ENCODE data around the gene GMDS. TPM values are rescaled to one million over a fixed set of nuclear protein-coding genes. Genes with fewer than 3 reads are reported as not detected.

Gene GMDS
- total and polyA plus RNA-seq, 5 experiments from 2014 or later: 11.4 to 25.0 (median 22.3) TPM

- Mint-ChIP-seq H3K9me3 (peaks cover 0 to 6% (median 2%) of the 10 kb centered on the region in 9 donors), H3K4me3 (no peak overlapping the region), H3K4me1 (peaks cover 3 to 8% (median 6%) of the 10 kb centered on the region in 4 donors), H3K27ac (no peak overlapping the region), H3K36me3 (peaks cover 5 to 18% (median 9%) of the 10 kb centered on the region in 3 donors), H3K27me3 (no peaks in the 10 kb centered on the region)
- DNase-seq (no peak), ATAC-seq (no peak)
- POLR2A ChIA-PET: no interaction called here
These were observed 498.4 kb downstream of the GMDS start for GRCh38 chr6:1747003-1747402.

- no peaks in the 10 kb centered on the region for H3K27me3 Mint-ChIP-seq
- POLR2A ChIA-PET: no interaction called here
- peaks cover 0 to 15% (median 11%) of the 10 kb centered on the region in 3 donors for H3K36me3 Mint-ChIP-seq
These were observed 499.6 kb downstream of the GMDS start for GRCh38 chr6:1745814-1746213.

GRCh38 chr6:1744543-1744942, 500.9 kb downstream of the GMDS start:
- H3K27me3 Mint-ChIP-seq: no peaks in the 10 kb centered on the region
- H3K27ac Mint-ChIP-seq: no peak overlapping the region
- peaks cover 3 to 8% (median 7%) of the 10 kb centered on the region in 4 donors for H3K4me1 Mint-ChIP-seq
- no peaks in the 10 kb centered on the region for H3K9me3 Mint-ChIP-seq
- no peak overlapping the region for H3K4me3 Mint-ChIP-seq
- POLR2A ChIA-PET: no interaction called here
- peaks cover 0 to 15% (median 8%) of the 10 kb centered on the region in 3 donors for H3K36me3 Mint-ChIP-seq
- ATAC-seq: no peak
- no peak for DNase-seq

More at GRCh38 chr6:1745814-1746213, 499.6 kb downstream of the GMDS start:
- no peak overlapping the region for H3K27ac Mint-ChIP-seq
- DNase-seq (no peak), ATAC-seq (no peak)
- H3K9me3 Mint-ChIP-seq: no peaks in the 10 kb centered on the region
- peaks cover 3 to 8% (median 6%) of the 10 kb centered on the region in 4 donors for H3K4me1 Mint-ChIP-seq
- no peak overlapping the region for H3K4me3 Mint-ChIP-seq

- H3K27me3 Mint-ChIP-seq: no peaks in the 10 kb centered on the region
- POLR2A ChIA-PET: no interaction called here
These were observed 505.7 kb downstream of the GMDS start for GRCh38 chr6:1739680-1740079.

GRCh38 chr6:1739220-1739619, 506.2 kb downstream of the GMDS start:
- no peak overlapping the region for H3K27ac Mint-ChIP-seq
- DNase-seq (no peak), ATAC-seq (no peak)
- H3K36me3 Mint-ChIP-seq: peaks cover 4 to 19% (median 10%) of the 10 kb centered on the region in 3 donors
- peaks cover 0 to 4% (median under 1%) of the 10 kb centered on the region in 4 donors for H3K4me1 Mint-ChIP-seq
- POLR2A ChIA-PET: no interaction called here
- no peaks in the 10 kb centered on the region for H3K9me3 Mint-ChIP-seq
- H3K27me3 Mint-ChIP-seq: no peaks in the 10 kb centered on the region
- no peak overlapping the region for H3K4me3 Mint-ChIP-seq

More at GRCh38 chr6:1739680-1740079, 505.7 kb downstream of the GMDS start:
- ATAC-seq (no peak), DNase-seq (no peak)
- Mint-ChIP-seq H3K36me3 (peaks cover 4 to 19% (median 9%) of the 10 kb centered on the region in 3 donors), H3K4me1 (peaks cover 0 to 4% (median under 1%) of the 10 kb centered on the region in 4 donors), H3K4me3 (no peak overlapping the region), H3K27ac (no peak overlapping the region), H3K9me3 (no peaks in the 10 kb centered on the region)

GRCh38 chr6:1738558-1739081, 506.8 kb downstream of the GMDS start:
- Mint-ChIP-seq H3K4me1 (peaks cover 0 to 4% (median under 1%) of the 10 kb centered on the region in 4 donors), H3K9me3 (no peaks in the 10 kb centered on the region), H3K4me3 (no peak overlapping the region), H3K27ac (no peak overlapping the region), H3K36me3 (peaks cover 4 to 19% (median 12%) of the 10 kb centered on the region in 3 donors), H3K27me3 (no peaks in the 10 kb centered on the region)
- POLR2A ChIA-PET: no interaction called here
- no peak for DNase-seq
- no peak for ATAC-seq

- no peak overlapping the region for H3K27ac Mint-ChIP-seq
- no peaks in the 10 kb centered on the region for H3K27me3 Mint-ChIP-seq
- ATAC-seq (no peak), DNase-seq (no peak)
- no peak overlapping the region for H3K4me3 Mint-ChIP-seq
- peaks cover 0 to 3% (median 0%) of the 10 kb centered on the region in 9 donors for H3K9me3 Mint-ChIP-seq
- POLR2A ChIA-PET: no interaction called here
- peaks cover 4 to 16% (median 14%) of the 10 kb centered on the region in 3 donors for H3K36me3 Mint-ChIP-seq
- peaks cover 0 to 4% (median under 1%) of the 10 kb centered on the region in 4 donors for H3K4me1 Mint-ChIP-seq
These were observed 507.7 kb downstream of the GMDS start for GRCh38 chr6:1737463-1738311.

GRCh38 chr6:1736346-1737105, 508.9 kb downstream of the GMDS start:
- Mint-ChIP-seq H3K27ac (no peak overlapping the region), H3K36me3 (peaks cover 8 to 20% (median 12%) of the 10 kb centered on the region in 3 donors), H3K9me3 (peaks cover 0 to 3% (median 0%) of the 10 kb centered on the region in 9 donors), H3K27me3 (no peaks in the 10 kb centered on the region), H3K4me1 (peaks cover 0 to 4% (median under 1%) of the 10 kb centered on the region in 4 donors), H3K4me3 (no peak overlapping the region)
- DNase-seq: no peak
- POLR2A ChIA-PET: no interaction called here
- no peak for ATAC-seq

GRCh38 chr6:1735239-1735803, 510.1 kb downstream of the GMDS start:
- ATAC-seq (no peak), DNase-seq (no peak)
- Mint-ChIP-seq H3K36me3 (peaks cover 15 to 26% (median 18%) of the 10 kb centered on the region in 3 donors), H3K4me1 (peaks cover 0 to 4% (median under 1%) of the 10 kb centered on the region in 4 donors), H3K9me3 (peaks cover 0 to 15% (median 6%) of the 10 kb centered on the region in 9 donors), H3K27me3 (no peaks in the 10 kb centered on the region), H3K27ac (peak overlapping the region in 1 of 10 donors; percentile 87), H3K4me3 (no peak overlapping the region)
- POLR2A ChIA-PET: no interaction called here

GRCh38 chr6:1730882-1731281, 514.5 kb downstream of the GMDS start:
- DNase-seq: no peak
- Mint-ChIP-seq H3K36me3 (peaks cover 23 to 34% (median 26%) of the 10 kb centered on the region in 3 donors), H3K4me3 (no peak overlapping the region), H3K4me1 (peaks cover 0 to 2% (median 0%) of the 10 kb centered on the region in 4 donors), H3K27ac (no peak overlapping the region), H3K27me3 (no peaks in the 10 kb centered on the region), H3K9me3 (peaks cover 0 to 15% (median 6%) of the 10 kb centered on the region in 9 donors)
- POLR2A ChIA-PET: no interaction called here
- no peak for ATAC-seq

- Mint-ChIP-seq H3K9me3 (peaks cover 0 to 15% (median 6%) of the 10 kb centered on the region in 9 donors), H3K4me3 (no peak overlapping the region), H3K36me3 (peaks cover 32 to 45% (median 34%) of the 10 kb centered on the region in 3 donors), H3K27me3 (no peaks in the 10 kb centered on the region), H3K4me1 (peaks cover 0 to 2% (median 0%) of the 10 kb centered on the region in 4 donors), H3K27ac (no peak overlapping the region)
- POLR2A ChIA-PET: no interaction called here
- ATAC-seq: no peak
- no peak for DNase-seq
These were observed 515.7 kb downstream of the GMDS start for GRCh38 chr6:1729750-1730140.

- DNase-seq: no peak
- H3K4me1 Mint-ChIP-seq: peaks cover 0 to 2% (median 0%) of the 10 kb centered on the region in 4 donors
- no peak overlapping the region for H3K27ac Mint-ChIP-seq
- no peak for ATAC-seq
- H3K36me3 Mint-ChIP-seq: peaks cover 34 to 48% (median 36%) of the 10 kb centered on the region in 3 donors
- H3K9me3 Mint-ChIP-seq: peaks cover 0 to 15% (median 6%) of the 10 kb centered on the region in 9 donors
- H3K27me3 Mint-ChIP-seq: no peaks in the 10 kb centered on the region
- POLR2A ChIA-PET: no interaction called here
- no peak overlapping the region for H3K4me3 Mint-ChIP-seq
These were observed 516.2 kb downstream of the GMDS start for GRCh38 chr6:1729133-1729749.

All from naive thymus-derived CD8-positive, alpha-beta T cell (primary cell).